ENCODE data around the gene TBCC. TPM values are rescaled to one million over a fixed set of nuclear protein-coding genes. Genes with fewer than 3 reads are reported as not detected.
A peak's percentile ranks its signal among the peaks of the same experiment; 100 is the strongest.

Gene TBCC
- total and polyA plus RNA-seq, 2 of the 8 experiments (the other 6 are each of a cell fraction or from before 2014, with no cell fraction given) = 22.7 to 25.5 TPM

GRCh38 chr6:42781796-42782688, 36.1 kb upstream of the TBCC start, which contains the start of gene BICRAL:
BICRAL (plus strand) TSS chr6:42782052; CDS start chr6:42822023, 39,971 bp downstream.
- H2BK5ac ChIP-seq (ENCODE audit: low read depth, low read length) = peak within 1 kb of the TSS; percentile 95
- no peak within 1 kb of the TSS for H2BK20ac ChIP-seq (ENCODE audit: low read length)
- H2AFZ ChIP-seq (ENCODE audit: low read length) = no peak within 1 kb of the TSS
- no peak within 1 kb of the TSS; the same call in 1 of the 2 replicates for H2BK12ac ChIP-seq (ENCODE audit: low read depth, low read length)
- no peak within 1 kb of the TSS for H3K4ac ChIP-seq (replicated peaks; ENCODE audit: insufficient read length, low read depth, low read length)
- peak within 1 kb of the TSS; percentile 69 to 72 for H3K4me2 ChIP-seq (ENCODE audit: insufficient read depth in 1 of 2, low read depth in 2 of 2, low read length in 2 of 2)
- H3K9ac ChIP-seq (replicated peaks in 1 of 4; ENCODE audit: extremely low read depth in 1 of 4, low read depth in 3 of 4, low read length in 3 of 4) = peak within 1 kb of the TSS; percentile 96 to 100 (median 98)
- CTCF ChIA-PET (ENCODE audit: partially characterized antibody) = interaction anchor here (0.5 to 1.7 kb wide), 3 partner anchors 12 to 466 kb away, joined by 3 to 6 read pairs (median 3); no protein-coding TSS in a partner anchor
- no peak within 1 kb of the TSS for H3K23ac ChIP-seq (ENCODE audit: insufficient read length)
- DNase-seq (ENCODE audit: low read depth in 1 of 2, low spot score in 2 of 2) (peak in 1 of 2 experiments; percentile 79), FAIRE-seq (no peak)
- H2BK120ac ChIP-seq (replicated peaks; ENCODE audit: low read depth, low read length) = peak within 1 kb of the TSS; percentile 92
- H3K27ac ChIP-seq (ENCODE audit: low read depth, low read length) = peak within 1 kb of the TSS; percentile 98
- WGBS, 2 experiments (ENCODE audit: extremely low coverage in 1 of 2, insufficient coverage in 1 of 2, insufficient read length in 1 of 2, insufficient replicate concordance in 2 of 2, low coverage in 1 of 2, low lambda C conversion rate in 2 of 2, missing lambda C conversion rate in 1 of 2) = 0% methylated on average over 13 of the region's 70 CpGs; no CpG with 5 or more reads in 1 of the 2 experiments
- no peaks in the 10 kb centered on the region; the same call in 1 of the 2 replicates for H3K23me2 ChIP-seq (ENCODE audit: low read depth, low read length)
- TF ChIP-seq TAF7 (optimal IDR thresholded peaks at IDR 0.05; ENCODE audit: borderline replicate concordance, low read depth, low read length) = peak; percentile 74
- TF ChIP-seq PHF8 (conservative IDR thresholded peaks at IDR 0.05; ENCODE audit: low read depth, low read length) = no peak; the same call in none of the 2 replicates
- TF ChIP-seq TAF1 (IDR thresholded peaks at IDR 0.05; ENCODE audit: low read depth, low read length) = peak; percentile 64
- TF ChIP-seq POLR2A (IDR thresholded peaks at IDR 0.05; ENCODE audit: control extremely low read depth in 1 of 2, low read depth in 2 of 2, low read length in 2 of 2) = peak in 1 of 2 experiments; percentile 40; a peak in 1 of 3 replicates
- peaks cover 0 to 9% (median 0%) of the 10 kb centered on the region in 4 experiments; a peak in 3 of 7 replicates for H3K4me1 ChIP-seq (replicated peaks in 1 of 4; ENCODE audit: control insufficient read depth in 3 of 4, insufficient read depth in 4 of 4, low read length in 3 of 4)
- no peaks in the 10 kb centered on the region for H3K9me3 ChIP-seq (ENCODE audit: insufficient read depth in 2 of 2, low read depth in 1 of 2, low read length in 1 of 2)
- no peaks in the 10 kb centered on the region for H3K27me3 ChIP-seq (replicated peaks in 1 of 4; ENCODE audit: control insufficient read depth in 3 of 4, extremely low read depth in 1 of 4, insufficient read depth in 3 of 4, low read length in 3 of 4)
- H2BK15ac ChIP-seq (ENCODE audit: low read length) = no peak within 1 kb of the TSS
- no peaks in the 10 kb centered on the region for H3K79me1 ChIP-seq (ENCODE audit: low read depth, low read length)
- no peaks in the 10 kb centered on the region for H3K36me3 ChIP-seq (ENCODE audit: control insufficient read depth in 2 of 4, insufficient read depth in 4 of 4, low read length in 3 of 4)
- POLR2A ChIA-PET (ENCODE audit: partially characterized antibody) = interaction anchor here (0.5 to 13.8 kb wide), 21 partner anchors 8 to 645 kb away, joined by 3 to 277 read pairs (median 4); partner anchors contain the start of genes RPL7L1 and TBCC
- peaks cover 9 to 43% of the 10 kb centered on the region in 2 experiments; a peak in 3 of 4 replicates for H3K79me2 ChIP-seq (ENCODE audit: control insufficient read depth in 1 of 2, insufficient read depth in 2 of 2, low read length in 2 of 2)
- H3K18ac ChIP-seq (ENCODE audit: extremely low read depth, low read length) = no peak within 1 kb of the TSS; the same call in 1 of the 2 replicates
- H4K20me1 ChIP-seq (replicated peaks in 1 of 2; ENCODE audit: control insufficient read depth in 1 of 2, insufficient read depth in 2 of 2, low read length in 2 of 2) = peaks cover 0 to 1% of the 10 kb centered on the region in 2 experiments
- H4K5ac ChIP-seq (ENCODE audit: insufficient read length, low read depth, low read length) = peak within 1 kb of the TSS; percentile 84
- peak within 1 kb of the TSS; percentile 82 to 96 (median 88) for H3K4me3 ChIP-seq (ENCODE audit: extremely low read depth in 1 of 4, insufficient read depth in 2 of 4, low read depth in 3 of 4, low read length in 4 of 4)
- H3K14ac ChIP-seq (ENCODE audit: insufficient read length) = no peak within 1 kb of the TSS
- peak within 1 kb of the TSS; percentile 64 for H3K56ac ChIP-seq (replicated peaks; ENCODE audit: insufficient read length, low read depth, low read length)
- peak within 1 kb of the TSS; percentile 100 for H4K8ac ChIP-seq (ENCODE audit: extremely low read depth, insufficient read depth, low read length)
- 0 out of 2 replicates have a peak within 1 kb of the TSS, but pooled peaks have one; percentile 46 for H2AK5ac ChIP-seq (ENCODE audit: low read depth, low read length)
- H4K91ac ChIP-seq (replicated peaks; ENCODE audit: insufficient read length, low read length) = peak within 1 kb of the TSS; percentile 88
